DND-41 (cell line): ENCODE results near the gene PTPRG.

Experiments
- ATAC-seq: fragments of 200-7000 bp; cut with Tn5 transposase; 3 replicates; pipeline ENCODE4 v1.9.1; 2021; ENCODE audit warnings: low read depth; ENCODE audit not compliant: insufficient read depth
- DNase-seq: peaks from one replicate; pipeline ENCODE4 v3.0.0-alpha.2; 2020
- H2AFZ ChIP-seq: 2 replicates; pipeline ENCODE4 v1.6.0; 2012; ENCODE audit warnings: low read depth, low read length
- H3K27ac ChIP-seq: 2 replicates; pipeline ENCODE4 v1.5.1; 2012; ENCODE audit warnings: low read length, inconsistent platforms
- H3K27me3 ChIP-seq: fragments of 200-600 bp; sonication (generic); 2 replicates; pipeline ENCODE4 v1.6.0; 2012; ENCODE audit warnings: low read length, mild to moderate bottlenecking, inconsistent platforms; ENCODE audit not compliant: insufficient read depth, poor library complexity
- H3K36me3 ChIP-seq: 2 replicates; pipeline ENCODE4 v1.5.1; 2012; ENCODE audit warnings: low read length, inconsistent platforms; ENCODE audit not compliant: insufficient read depth
- H3K4me1 ChIP-seq: 2 replicates; pipeline ENCODE4 v1.5.1; 2012; ENCODE audit warnings: mild to moderate bottlenecking, low read length; ENCODE audit not compliant: insufficient read depth
- H3K4me2 ChIP-seq: 2 replicates; pipeline ENCODE4 v1.6.0; 2012; ENCODE audit warnings: mild to moderate bottlenecking, moderate library complexity, low read length, inconsistent platforms; ENCODE audit not compliant: insufficient read depth
- H3K4me3 ChIP-seq, 2 experiments: fragments of 200-600 bp in 1 of 2; shearing (Covaris generic) in 1 of 2; 2 replicates each; pipeline ENCODE4 v1.5.1; 2012 to 2016; ENCODE audit warnings: inconsistent platforms in 2 of 2, low read length in 2 of 2, mild to moderate bottlenecking in 2 of 2, low read depth in 1 of 2, moderate library complexity in 1 of 2
- H3K79me2 ChIP-seq: 2 replicates; pipeline ENCODE4 v1.6.0; 2012; ENCODE audit warnings: low read length, inconsistent platforms; ENCODE audit not compliant: insufficient read depth
- H3K9ac ChIP-seq: 2 replicates; pipeline ENCODE4 v1.6.0; 2012; ENCODE audit warnings: low read depth, mild to moderate bottlenecking, inconsistent platforms, low read length, moderate library complexity
- H3K9me3 ChIP-seq: 2 replicates; pipeline ENCODE4 v1.5.1; 2012; ENCODE audit warnings: low read length, moderate library complexity, mild to moderate bottlenecking, inconsistent platforms; ENCODE audit not compliant: insufficient read depth, severe bottlenecking
- H4K20me1 ChIP-seq: 2 replicates; pipeline ENCODE4 v1.6.0; 2012; ENCODE audit warnings: low read length; ENCODE audit not compliant: insufficient read depth
- EZH2 ChIP-seq: IDR thresholded peaks from 3 replicates; pipeline ENCODE4 v1.6.1; 2012; ENCODE audit warnings: borderline replicate concordance, low read depth, mild to moderate bottlenecking, moderate library complexity, low read length, inconsistent platforms; ENCODE audit not compliant: severe bottlenecking
- TF ChIP-seq, protein P1 (sequence below): IDR thresholded peaks from 2 replicates; pipeline ENCODE4 v1.5.1; 2012; ENCODE audit warnings: borderline replicate concordance, low read length, moderate library complexity, mild to moderate bottlenecking; ENCODE audit not compliant: poor library complexity, severe bottlenecking; ENCODE audit errors: extremely low read depth

Gene PTPRG

GRCh38 chr3:61846488-61846887, 285.1 kb downstream of the PTPRG start:
- Histone ChIP-seq H3K9ac (no peak overlapping the region), H3K27ac (no peak overlapping the region), H4K20me1 (no peaks in the 10 kb centered on the region), H3K4me1 (no peaks in the 10 kb centered on the region), H3K4me2 (no peak overlapping the region), H2AFZ (no peak overlapping the region), H3K79me2 (no peaks in the 10 kb centered on the region), H3K4me3 (no peak overlapping the region), H3K9me3 (no peaks in the 10 kb centered on the region), H3K36me3 (no peaks in the 10 kb centered on the region), H3K27me3 (no peaks in the 10 kb centered on the region)
- ATAC-seq (no peak), DNase-seq (no peak)
- TF ChIP-seq, protein P1, sequence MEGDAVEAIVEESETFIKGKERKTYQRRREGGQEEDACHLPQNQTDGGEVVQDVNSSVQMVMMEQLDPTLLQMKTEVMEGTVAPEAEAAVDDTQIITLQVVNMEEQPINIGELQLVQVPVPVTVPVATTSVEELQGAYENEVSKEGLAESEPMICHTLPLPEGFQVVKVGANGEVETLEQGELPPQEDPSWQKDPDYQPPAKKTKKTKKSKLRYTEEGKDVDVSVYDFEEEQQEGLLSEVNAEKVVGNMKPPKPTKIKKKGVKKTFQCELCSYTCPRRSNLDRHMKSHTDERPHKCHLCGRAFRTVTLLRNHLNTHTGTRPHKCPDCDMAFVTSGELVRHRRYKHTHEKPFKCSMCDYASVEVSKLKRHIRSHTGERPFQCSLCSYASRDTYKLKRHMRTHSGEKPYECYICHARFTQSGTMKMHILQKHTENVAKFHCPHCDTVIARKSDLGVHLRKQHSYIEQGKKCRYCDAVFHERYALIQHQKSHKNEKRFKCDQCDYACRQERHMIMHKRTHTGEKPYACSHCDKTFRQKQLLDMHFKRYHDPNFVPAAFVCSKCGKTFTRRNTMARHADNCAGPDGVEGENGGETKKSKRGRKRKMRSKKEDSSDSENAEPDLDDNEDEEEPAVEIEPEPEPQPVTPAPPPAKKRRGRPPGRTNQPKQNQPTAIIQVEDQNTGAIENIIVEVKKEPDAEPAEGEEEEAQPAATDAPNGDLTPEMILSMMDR, result no peak
- TF ChIP-seq EZH2, result no peak

DNA sequence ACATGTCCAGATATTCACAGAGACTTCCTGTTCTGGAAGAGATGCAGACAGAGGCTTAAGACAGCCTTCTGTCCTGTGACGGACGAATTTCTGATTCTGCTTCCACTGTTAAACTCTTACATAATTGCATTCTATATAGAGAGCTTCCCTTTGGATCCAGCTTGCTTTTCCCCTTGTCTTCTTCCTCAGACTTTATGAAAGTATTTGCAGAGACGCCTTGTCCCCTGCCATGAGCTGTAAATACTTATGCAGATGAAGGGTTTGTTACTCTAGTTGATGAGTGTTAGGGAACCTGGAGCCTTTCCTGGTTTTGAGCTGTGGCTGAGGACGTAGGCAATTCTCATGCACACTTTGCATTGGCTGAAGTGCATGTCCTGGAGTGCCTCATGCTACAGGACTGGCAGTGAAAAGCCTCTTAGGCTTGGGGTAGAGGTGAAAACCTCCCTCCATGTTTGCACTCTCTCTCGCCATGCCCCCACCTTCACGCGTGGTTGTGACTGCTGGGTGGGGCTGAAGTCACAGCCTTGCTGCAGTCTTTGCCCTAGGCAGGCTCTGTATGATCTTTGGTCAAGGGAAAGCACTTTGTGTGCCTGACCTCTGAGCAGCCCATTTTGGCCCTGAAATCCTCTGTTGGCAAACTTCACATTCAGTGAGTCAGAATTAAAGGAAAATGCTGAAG, 286.6 kb downstream of the PTPRG start:
- Histone ChIP-seq H3K4me3 (no peak overlapping the region), H3K4me1 (no peaks in the 10 kb centered on the region), H3K79me2 (no peaks in the 10 kb centered on the region), H3K36me3 (no peaks in the 10 kb centered on the region), H3K9me3 (no peaks in the 10 kb centered on the region), H3K27me3 (no peaks in the 10 kb centered on the region), H3K4me2 (no peak overlapping the region), H3K27ac (no peak overlapping the region), H3K9ac (no peak overlapping the region), H2AFZ (no peak overlapping the region), H4K20me1 (no peaks in the 10 kb centered on the region)
- DNase-seq (no peak), ATAC-seq (no peak)
- TF ChIP-seq, protein P1, result no peak
- no peak for TF ChIP-seq EZH2

DNA sequence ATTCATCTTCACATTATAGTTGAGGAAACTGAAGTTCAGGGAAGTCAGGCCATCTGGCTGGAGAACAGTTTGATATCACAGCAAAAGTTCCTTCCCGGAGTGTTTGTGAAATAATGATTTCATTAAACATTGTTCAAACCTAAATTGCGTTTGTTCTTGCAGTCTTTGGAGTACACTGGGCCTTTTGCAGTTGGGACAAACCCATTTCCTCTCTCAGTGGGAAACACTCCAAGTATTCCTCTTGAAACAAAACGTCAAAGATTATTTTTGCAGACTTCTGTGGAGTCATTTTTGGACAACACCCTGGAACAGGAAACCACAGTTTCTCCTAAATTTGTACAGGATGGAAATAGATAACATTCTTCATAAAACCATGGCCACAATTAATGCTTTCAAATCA, 287.5 kb downstream of the PTPRG start:
- Histone ChIP-seq H3K9me3 (no peaks in the 10 kb centered on the region), H3K4me3 (no peak overlapping the region), H3K4me1 (no peaks in the 10 kb centered on the region), H2AFZ (no peak overlapping the region), H3K36me3 (no peaks in the 10 kb centered on the region), H3K27me3 (no peaks in the 10 kb centered on the region), H3K27ac (no peak overlapping the region), H4K20me1 (no peaks in the 10 kb centered on the region), H3K79me2 (no peaks in the 10 kb centered on the region), H3K4me2 (no peak overlapping the region), H3K9ac (no peak overlapping the region)
- DNase-seq (no peak), ATAC-seq (no peak)
- TF ChIP-seq, protein P1, result no peak
- TF ChIP-seq EZH2, result no peak

DNA sequence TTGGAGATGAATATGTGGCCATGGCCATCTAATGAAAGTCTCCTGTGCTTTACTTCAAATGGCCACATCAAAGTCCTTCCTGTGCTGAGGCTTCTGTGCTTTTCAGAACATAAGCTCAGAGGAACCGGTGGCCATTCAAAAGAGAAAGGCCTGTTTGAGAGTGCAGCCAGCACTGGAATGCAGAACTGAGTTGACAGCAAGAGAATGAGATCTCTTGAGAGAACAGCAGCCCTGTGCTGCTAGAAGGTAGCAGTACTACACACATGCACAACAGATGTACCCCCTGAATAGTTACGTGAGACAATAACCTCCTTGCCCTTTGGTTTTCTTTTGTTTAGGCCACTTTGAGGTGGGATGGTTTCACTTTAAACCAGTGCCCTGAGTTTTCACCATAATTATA, 292.5 kb downstream of the PTPRG start:
- ATAC-seq, result no peak
- Histone ChIP-seq H3K79me2 (no peaks in the 10 kb centered on the region), H2AFZ (no peak overlapping the region), H3K27me3 (no peaks in the 10 kb centered on the region), H3K4me1 (no peaks in the 10 kb centered on the region), H3K27ac (no peak overlapping the region), H3K9me3 (no peaks in the 10 kb centered on the region), H3K4me2 (no peak overlapping the region), H3K36me3 (no peaks in the 10 kb centered on the region), H3K4me3 (no peak overlapping the region), H4K20me1 (no peaks in the 10 kb centered on the region; the same call in 1 of the 2 replicates), H3K9ac (no peak overlapping the region)
- no peak for TF ChIP-seq EZH2
- TF ChIP-seq, protein P1, result no peak
- DNase-seq, result no peak
